ENCODE data around the gene ZNF853.

DNA sequence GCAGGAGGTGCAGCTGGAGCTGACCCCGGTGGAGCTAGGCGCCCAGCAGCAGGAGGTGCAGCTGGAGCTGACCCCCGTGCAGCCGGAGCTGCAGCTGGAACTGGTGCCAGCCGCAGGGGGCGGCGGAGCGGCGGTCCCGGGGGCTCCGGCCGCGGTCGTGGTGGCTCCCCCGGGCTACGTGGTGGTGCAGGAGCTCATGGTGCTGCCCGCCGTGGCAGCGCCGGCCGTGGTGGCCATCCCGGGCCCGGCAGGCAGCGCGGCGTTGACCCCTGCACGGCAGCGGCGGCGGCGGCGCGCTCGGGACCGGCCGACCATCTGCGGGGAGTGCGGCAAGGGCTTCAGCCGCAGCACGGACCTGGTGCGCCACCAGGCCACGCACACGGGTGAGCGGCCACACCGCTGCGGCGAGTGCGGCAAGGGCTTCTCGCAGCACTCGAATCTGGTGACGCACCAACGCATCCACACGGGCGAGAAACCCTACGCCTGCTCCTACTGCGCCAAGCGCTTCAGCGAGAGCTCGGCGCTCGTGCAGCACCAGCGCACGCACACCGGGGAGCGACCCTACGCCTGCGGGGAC, 6.8 kb downstream of the ZNF853 start:
- TF ChIP-seq, protein P1, sequence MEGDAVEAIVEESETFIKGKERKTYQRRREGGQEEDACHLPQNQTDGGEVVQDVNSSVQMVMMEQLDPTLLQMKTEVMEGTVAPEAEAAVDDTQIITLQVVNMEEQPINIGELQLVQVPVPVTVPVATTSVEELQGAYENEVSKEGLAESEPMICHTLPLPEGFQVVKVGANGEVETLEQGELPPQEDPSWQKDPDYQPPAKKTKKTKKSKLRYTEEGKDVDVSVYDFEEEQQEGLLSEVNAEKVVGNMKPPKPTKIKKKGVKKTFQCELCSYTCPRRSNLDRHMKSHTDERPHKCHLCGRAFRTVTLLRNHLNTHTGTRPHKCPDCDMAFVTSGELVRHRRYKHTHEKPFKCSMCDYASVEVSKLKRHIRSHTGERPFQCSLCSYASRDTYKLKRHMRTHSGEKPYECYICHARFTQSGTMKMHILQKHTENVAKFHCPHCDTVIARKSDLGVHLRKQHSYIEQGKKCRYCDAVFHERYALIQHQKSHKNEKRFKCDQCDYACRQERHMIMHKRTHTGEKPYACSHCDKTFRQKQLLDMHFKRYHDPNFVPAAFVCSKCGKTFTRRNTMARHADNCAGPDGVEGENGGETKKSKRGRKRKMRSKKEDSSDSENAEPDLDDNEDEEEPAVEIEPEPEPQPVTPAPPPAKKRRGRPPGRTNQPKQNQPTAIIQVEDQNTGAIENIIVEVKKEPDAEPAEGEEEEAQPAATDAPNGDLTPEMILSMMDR (IDR thresholded peaks at IDR 0.05; ENCODE audit: insufficient read depth, low read length, poor library complexity, severe bottlenecking): no peak
- TF ChIP-seq EZH2phosphoT487 (conservative IDR thresholded peaks at IDR 0.05; ENCODE audit: low read length): no peak
